ENCODE results near the gene WNT9B.

The WNT9B gene

DNA sequence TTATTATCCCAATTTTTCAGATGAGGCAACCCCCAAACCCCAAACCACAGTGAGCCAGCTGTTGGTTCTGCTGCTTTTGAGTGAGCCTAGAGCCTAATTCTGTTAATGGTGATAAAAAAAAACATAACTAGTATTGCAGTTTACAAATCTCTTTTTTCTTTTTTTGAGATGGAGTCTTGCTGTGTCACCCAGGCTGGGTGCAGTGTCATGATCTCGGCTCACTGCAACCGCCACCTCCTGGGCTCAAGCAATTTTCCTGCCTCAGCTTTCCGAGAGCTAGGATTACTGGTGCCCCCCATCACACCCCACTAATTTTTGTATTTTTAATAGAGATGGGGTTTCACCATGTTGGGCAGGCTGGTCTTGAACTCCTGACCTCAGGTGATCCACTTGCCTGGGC, 3.1 kb downstream of the WNT9B start:
- DNase-seq, result no peak

DNA sequence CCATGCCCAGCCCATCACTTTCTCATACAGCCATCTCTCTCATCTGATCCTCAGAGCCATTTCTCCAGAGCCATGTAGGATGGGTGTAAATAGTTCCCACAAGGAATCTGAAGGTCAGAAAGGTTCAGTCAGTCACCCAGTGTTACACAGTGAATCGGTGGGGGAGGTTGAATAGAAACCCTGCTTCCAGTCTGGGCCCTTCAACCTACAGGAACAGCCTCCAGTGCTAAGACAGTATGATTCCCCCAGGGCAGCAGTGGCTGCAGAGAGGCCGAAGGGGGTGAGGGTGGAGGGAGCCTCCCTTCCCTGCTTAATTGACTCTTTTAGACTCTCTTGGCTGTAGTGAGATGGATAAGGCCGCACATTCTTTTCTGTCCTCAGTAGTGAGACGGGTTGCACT, 3.6 kb downstream of the WNT9B start:
- no peak for DNase-seq

DNA sequence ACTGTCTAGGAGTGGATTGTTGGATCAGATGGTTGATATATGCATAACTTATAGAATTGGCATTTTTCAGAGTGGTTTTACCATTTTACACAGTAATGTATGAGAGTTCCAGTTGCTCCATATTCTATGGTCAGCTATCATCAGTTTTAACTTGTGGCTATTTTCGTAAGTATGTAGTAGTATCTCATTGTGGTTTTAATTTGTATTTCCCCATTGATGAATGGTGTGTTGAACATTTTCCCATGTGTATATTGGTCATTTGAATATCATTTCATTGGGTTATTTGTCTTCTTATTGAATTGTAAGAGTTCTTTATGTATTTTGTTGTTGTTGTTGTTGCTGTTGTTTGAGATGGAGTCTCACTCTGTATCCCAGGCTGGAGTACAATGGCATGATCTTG, 6.2 kb downstream of the WNT9B start:
- no peak for DNase-seq

DNA sequence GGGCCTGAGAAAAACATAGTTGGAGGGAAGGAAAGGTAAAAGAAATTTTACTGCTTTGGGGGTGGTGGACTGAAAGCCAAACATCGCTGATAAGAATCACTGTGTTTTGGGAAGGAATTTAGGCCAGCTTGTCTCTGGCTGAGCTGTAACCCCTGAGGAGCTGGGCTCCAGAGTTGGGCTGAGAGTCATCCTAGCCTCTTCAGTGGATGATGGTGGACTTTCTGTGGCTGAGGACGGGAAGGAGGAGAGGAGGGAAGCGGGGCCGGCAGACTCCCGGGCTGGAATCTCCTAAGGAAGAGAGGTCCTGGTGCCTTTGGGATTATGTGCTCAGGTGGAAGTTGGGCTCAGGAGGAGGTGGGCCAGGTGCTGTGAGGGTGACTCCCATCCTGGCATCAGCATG, 8.6 kb downstream of the WNT9B start:
- no peak for DNase-seq

DNA sequence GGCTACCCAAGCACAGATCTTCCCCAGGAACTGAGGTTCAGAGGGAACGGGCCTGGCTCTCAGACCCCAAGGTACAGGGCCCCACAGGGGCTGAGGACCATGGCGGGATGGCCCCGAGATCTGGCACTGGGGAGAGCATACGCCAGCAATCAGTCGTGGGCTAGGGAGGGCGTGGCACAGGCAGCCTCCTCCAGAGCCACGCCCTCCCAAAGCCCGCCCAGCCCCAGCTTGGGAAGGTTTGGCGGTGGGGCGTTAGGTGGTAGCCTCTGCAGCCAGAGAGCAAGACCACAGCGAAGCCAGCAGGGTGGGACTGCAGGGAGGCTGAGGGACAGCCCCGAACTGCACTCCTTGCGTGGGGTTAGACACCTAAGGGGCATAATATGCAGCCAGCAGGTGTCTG, 11.6 kb downstream of the WNT9B start:
- no peak for DNase-seq

DNA sequence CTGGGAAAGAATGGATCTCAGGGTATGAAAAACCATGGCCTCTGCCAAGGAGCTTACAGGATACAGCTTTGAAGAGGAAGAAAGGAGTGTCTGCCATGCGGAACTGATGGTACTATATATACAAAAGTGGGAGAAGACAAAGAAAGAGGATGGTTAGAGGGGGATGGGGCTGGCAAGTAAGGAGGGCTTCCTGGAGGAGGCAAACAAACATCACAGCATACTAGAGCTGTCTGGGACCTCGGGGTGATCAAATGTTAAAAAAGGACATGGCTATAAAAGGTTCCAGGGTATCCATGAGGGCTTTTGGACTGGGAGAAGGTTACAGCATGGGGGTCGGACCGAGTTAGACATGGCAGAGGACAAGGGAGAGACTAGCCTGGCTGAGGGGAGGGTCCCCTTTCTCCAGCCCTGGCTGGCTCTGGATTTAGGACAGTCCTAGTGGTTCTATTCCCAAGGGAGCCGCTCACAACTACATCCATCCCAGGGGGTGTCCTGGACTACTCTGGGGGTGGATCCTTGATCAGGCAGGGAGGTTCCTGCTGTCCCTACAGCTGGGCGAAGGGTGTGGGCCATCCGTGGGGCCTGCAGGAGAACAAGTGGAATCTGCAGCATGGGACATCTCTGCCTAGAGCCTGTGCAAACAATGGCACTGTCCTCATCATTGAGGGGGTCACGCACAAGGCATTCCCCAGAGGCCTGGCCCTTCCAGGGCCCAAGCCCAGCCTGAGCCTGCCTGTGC, 12.2 kb downstream of the WNT9B start:
- no peak for DNase-seq

DNA sequence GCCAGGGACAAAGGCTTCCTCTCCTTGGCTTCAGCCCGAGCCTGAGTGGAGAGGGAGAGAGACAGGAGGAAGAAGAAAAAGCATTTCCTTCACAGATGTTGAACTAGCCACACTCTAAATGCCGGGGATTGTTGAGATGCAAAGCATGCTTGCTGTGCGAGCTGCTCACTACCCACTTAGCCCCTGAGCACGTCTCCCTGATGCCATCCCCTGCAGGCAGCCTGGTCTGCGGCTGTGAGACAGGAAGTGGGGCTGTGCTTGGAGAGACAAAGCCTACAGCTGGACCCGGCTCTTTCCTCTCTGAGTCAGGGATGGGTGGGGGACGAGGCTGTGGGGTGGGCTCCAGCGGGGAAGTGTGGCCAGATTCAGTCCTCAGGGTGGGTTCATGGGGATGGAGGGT, 13.7 kb downstream of the WNT9B start:
- DNase-seq, result no peak

DNA sequence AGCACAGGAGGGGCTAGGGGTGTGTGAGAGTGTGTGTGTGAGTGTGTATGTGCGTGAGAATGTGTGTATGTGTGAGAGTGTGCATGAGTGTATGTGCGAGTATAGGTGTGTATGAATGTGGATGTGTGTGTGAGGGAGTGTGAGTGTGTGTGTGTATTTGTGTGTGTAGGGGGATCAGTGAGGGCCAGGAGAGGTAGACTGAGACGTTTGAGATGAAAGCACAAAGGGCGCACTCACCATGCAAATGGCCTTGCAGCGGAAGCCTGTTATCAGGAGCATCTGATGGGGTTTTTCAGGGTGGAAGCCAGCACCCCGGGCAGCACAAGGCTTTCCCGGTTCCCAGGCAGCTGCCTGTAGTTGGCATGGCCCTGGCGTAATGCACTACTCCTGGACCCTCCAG, 14.9 kb downstream of the WNT9B start:
- no peak for DNase-seq

DNA sequence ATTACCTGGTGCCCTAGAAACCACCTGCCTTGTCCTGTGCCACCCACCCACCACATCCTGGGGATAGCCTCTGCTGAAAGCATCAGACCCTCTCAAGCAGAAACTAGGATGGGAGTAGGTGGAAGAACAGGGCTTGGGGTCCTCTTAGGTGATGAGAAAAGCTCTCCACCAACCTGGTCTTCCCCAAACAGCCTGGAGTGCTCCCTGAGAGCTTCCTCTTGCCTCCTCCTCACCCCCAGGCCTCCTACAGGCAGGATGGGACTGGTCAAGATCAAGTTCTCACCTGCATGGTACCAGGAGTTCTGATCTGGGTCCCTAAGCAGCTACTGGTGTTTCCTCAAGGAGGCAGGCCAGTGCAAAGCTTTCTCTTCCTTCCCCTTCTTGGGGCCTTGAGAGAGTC, 15.4 kb downstream of the WNT9B start:
- no peak for DNase-seq

DNA sequence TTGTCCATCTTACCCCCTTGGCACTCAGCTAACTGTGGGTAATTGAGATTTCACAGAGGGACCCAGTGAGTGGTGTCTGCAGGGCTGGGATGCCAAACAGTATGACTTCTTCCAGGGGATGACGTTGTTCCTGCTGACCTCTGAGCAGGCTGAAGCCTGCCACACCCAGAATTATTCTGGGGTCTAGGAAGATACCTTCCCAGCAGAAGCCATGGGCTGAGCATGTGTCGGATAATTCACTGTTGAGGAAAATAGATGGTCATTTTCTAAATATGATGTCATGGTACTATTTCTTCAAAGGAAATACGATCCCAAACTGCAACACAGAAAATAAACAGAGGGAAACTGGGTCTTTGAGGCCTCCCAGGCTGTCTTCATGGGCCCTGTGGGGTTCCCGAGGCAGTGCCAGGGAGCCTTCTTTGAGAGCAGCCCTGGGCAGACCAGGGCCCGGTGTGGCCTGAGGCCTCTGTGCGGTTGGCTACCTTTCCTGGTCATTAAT, 17.4 kb downstream of the WNT9B start:
- DNase-seq, result no peak

DNA sequence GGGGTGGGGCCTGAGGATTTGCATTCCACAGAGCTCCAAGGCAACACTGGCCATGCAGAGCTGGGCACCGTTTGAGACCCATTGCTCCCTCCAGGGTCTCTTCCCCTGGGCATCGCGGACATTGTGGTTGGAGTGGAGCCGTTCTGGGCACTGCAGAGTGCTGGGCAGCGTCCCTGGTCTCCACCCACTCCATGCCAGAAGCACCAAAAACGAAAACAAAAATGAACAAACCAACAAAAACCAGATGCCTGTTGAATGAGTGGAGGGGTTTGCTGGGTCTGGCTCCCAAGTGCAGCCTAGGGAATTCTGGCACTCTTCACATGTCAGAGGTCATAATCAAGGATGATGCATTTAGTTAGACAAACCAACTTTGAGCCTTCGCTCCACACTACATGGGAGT, 17.9 kb downstream of the WNT9B start:
- no peak for DNase-seq

DNA sequence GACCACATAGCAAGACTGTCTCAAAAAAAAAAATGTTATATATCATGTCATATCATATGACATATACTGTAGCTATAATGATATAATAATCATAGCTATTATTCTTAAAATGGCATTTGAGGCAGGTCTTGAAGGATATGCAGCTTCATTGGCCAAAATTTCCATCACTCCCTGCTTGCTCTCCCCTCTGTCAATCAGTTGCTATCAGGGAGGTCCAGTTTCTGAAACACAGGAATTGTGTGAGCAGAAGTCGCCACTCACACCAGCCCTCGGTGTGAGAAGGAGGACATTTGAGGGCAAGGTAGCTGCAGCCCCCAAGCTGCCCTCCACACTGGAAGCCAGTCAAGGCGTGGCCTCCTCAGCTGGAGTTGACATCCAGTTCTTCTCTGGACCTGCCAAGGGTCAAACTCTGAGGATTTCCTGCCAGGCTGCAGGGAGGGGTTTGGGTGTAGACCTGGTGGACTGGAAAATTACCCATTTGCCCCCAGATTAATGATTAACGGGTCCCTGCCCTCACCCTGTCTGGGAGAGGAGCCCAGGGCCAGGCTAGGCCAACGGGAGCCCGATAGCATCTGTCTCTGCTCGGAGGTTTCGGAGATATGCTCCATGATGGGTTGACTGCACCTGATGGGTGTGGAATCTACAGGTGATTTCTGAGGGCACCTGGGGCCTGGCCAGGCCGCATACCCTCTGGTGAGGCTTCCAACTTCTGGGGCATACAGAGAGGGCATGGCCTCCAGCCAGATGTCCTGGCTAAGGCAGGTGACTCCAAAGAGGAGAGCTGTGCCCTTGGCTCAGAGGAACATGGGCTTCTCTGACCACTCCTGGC, 18.8 kb downstream of the WNT9B start:
- no peak for DNase-seq

DNA sequence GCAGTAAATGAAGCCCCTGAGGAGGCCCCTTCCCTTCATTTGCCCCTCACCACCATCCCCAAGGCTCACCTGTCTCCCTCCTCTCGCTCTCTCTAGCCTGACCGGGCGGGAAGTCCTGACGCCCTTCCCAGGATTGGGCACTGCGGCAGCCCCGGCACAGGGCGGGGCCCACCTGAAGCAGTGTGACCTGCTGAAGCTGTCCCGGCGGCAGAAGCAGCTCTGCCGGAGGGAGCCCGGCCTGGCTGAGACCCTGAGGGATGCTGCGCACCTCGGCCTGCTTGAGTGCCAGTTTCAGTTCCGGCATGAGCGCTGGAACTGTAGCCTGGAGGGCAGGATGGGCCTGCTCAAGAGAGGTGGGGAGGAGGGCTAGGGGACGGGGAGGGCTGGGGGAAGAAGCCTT, 21.0 kb downstream of the WNT9B start:
- DNase-seq, result no peak

DNA sequence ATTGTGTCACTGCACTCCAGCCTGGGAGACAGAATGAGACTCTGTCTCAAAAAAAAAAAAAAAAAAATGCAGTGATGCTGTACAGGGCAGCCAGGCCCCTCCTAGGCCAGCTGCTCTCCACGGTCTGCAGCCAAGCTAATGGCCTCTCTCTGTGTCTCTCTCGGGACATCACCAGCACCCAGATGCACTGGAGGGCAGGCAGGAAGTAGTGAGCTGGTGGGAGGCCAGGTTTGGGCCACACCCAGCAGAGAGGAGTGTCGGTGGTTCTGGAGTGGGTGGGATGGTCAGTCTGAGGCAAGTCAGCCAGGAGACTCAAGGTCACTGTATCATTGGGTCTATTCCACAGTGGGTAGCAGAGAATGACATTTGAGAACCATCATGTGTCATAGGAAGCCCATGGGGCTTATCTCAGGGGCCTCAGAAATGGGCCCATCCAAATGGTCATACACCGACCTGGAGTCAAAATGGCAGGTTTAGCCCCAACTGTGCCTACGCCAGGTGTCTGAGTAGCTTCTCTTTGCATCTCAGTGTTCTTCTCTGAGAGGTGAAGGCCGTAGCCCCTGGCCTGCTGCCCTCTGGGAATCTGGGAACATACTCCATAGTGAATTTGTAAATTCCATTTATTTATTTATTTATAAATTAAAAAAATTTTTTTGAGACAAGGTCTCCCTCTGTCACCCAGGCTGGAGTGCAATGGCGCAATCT, 22.7 kb downstream of the WNT9B start:
- DNase-seq, result no peak

DNA sequence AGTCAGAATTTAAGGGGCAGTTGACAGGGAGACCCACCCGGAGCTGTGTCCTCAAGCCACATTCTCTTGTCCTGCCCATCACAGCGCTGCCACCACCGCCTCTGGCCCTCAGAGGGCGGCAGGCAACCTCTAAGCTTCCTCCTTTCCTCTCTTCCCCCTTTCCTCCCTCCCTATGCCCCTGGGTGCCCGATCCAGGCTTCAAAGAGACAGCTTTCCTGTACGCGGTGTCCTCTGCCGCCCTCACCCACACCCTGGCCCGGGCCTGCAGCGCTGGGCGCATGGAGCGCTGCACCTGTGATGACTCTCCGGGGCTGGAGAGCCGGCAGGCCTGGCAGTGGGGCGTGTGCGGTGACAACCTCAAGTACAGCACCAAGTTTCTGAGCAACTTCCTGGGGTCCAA, 23.5 kb downstream of the WNT9B start:
- DNase-seq, result no peak

DNA sequence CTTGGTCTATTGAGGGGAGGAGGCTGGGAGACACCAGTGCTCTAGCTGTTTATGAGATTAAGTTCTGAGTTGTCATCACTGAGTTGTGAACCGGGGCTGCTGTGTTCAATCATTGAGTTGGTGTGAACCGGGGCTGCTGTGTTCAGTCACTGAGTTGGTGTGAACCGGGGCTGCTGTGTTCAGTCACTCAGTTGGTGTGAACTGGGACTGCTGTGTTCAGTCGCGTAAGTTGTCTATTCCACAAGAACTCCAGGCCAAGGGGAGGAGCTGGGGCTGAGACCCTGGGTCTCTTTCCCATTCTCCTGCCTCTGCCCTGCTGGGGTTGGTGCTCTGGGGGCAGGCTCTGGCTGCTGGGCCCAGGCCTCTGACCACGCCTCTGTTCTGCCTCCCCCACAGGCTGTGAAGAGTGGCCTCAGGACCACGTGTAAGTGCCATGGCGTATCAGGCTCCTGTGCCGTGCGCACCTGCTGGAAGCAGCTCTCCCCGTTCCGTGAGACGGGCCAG, 24.5 kb downstream of the WNT9B start:
- DNase-seq, result no peak

DNA sequence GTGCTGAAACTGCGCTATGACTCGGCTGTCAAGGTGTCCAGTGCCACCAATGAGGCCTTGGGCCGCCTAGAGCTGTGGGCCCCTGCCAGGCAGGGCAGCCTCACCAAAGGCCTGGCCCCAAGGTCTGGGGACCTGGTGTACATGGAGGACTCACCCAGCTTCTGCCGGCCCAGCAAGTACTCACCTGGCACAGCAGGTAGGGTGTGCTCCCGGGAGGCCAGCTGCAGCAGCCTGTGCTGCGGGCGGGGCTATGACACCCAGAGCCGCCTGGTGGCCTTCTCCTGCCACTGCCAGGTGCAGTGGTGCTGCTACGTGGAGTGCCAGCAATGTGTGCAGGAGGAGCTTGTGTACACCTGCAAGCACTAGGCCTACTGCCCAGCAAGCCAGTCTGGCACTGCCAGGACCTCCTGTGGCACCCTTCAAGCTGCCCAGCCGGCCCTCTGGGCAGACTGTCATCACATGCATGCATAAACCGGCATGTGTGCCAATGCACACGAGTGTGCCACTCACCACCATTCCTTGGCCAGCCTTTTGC, 25.0 kb downstream of the WNT9B start:
- no peak for DNase-seq

DNA sequence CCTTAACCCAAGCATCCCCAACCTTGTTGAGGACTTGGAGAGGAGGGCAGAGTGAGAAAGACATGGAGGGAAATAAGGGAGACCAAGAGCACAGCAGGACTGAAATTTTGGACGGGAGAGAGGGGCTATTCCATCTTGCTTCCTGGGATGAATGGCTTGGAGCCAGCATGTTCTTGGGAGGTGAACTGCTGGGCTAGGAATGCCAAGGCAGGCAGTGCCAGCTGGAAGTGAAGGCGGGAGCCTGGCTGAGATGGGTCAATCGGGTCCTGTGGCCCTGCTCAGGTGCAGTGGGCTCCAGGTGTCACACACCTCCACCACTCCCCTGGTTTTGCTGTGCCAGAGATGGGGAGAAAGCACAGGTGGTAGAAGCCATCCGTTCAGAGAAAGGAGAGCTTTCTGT, 25.5 kb downstream of the WNT9B start:
- DNase-seq, result no peak

DNA sequence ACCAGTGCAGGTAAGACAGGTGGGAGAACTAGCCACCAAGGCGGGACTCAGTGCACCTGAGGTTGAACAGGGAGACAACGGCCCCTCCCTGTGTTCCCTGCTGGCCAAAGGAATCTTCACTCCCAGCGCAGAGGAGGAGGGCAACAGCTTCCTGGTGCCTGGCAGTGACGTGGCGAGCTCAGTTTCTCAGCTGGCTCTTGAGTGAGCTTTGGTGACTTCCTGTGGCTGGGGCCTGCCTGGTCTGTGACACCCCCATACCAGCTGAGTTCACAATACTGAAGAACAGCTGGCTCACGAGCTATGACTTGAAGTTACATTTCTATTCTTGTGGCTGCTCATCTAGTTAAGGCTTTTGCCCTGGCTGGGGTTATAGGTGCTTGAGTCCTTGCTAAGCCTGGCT, 26.1 kb downstream of the WNT9B start:
- DNase-seq, result no peak

DNA sequence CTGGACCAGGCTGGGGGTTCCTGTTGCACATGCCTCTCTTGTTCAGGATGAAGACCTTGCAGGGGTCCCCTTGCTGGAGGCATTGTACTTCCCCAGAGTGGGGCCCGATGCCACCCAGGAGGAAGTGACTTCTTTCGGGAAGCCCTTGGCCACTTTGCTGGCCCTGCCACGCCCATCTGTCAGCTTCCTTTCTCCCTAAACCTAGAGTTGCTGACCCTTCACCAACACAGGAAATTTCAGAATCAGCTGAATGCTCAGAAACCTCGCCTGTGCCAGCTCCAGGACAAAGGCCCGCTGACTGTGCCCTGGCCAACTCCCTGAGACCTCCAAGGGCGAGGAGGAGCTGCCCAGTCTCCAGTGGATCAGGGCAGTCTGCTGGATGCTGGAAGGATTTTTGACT, 26.7 kb downstream of the WNT9B start:
- DNase-seq, result no peak

DNA sequence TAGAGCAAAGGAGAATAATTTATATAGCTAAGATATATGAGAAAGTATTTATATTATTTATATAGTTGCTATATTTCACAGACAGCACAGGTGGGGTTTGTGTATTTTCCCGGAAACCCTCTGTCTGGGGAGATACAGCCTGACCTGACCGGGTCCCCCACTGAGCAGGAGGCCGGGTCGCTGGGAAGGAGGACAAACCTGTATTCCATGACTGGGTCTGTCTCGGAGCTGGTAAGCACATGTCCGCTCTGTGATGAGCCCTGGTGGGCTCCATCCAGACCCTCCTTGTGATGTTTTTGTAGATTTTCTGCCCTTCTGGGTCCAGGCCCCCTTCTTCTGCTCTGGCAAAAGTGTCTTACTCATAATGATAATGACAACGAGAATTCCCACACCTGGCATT, 27.7 kb downstream of the WNT9B start:
- no peak for DNase-seq

DNA sequence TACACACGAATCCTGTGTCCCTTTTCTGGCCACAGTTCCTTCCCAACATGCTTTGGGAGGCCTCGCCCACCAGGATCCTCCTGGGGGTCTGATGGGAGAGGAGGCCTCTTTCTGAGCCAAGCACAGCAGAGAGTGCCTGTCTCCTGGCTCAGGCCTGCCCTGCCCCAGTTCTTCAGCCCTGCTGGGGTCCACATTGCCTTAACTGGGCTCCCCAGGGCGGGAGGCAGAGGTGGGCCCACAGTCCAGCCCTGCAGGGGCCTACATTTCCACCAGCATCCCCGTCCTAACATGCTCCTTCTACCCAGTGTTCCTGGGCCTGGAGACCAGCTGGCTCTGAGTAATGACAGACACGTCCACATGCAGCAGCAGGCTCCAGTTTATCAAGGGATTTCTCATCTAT, 29.6 kb downstream of the WNT9B start:
- DNase-seq, result no peak

DNA sequence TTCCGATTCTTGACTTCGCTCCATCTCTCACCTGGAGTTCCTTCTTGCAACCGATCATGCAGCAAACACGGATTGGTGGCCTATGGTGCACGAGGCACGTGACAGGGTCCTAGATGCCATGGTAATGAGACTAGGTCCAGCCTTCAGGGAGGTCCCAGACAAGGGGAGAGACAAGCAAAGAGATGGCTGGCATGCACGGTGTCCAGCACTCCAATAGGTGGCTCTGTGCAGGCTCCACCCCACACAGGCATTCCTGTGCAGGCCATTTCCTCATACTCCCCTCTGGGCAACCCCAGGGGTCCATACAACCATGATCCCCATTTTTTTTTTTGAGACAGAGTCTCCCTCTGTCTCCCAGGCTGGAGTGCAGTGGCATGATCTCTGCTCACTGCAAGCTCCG, 31.3 kb downstream of the WNT9B start:
- no peak for DNase-seq

All from T-helper 1 cell (primary cell).